Smooth muscle cell (in vitro differentiated cells): Measurements from ENCODE around the gene RHOJ. TPM values are rescaled to one million over a fixed set of nuclear protein-coding genes. Genes with fewer than 3 reads are reported as not detected.

ENCODE experiments used
- DNase-seq: peaks from one replicate; lab custom pipeline; 2025; ENCODE audit not compliant: unreplicated experiment; lab: John Stamatoyannopoulos, UW
- H2AFZ ChIP-seq: fragments of 200-600 bp; sonication (generic); 2 replicates; pipeline ENCODE4 v1.6.0; 2016; ENCODE audit warnings: antibody characterized with exemption, low read depth, mild to moderate bottlenecking
- H3F3A ChIP-seq: fragments of 200-600 bp; sonication (generic); 2 replicates; pipeline ENCODE4 v1.6.0; 2017; ENCODE audit warnings: antibody characterized with exemption, low read depth
- H3K27ac ChIP-seq: fragments of 200-600 bp; sonication (generic); 2 replicates; pipeline ENCODE4 v1.5.1; 2016; ENCODE audit warnings: low read depth, mild to moderate bottlenecking
- H3K27me3 ChIP-seq: fragments of 200-600 bp; sonication (generic); 2 replicates; pipeline ENCODE4 v1.6.1; 2016; ENCODE audit warnings: low read depth, mild to moderate bottlenecking
- H3K36me3 ChIP-seq: fragments of 200-600 bp; sonication (generic); 2 replicates; pipeline ENCODE4 v1.5.1; 2016; ENCODE audit warnings: low read depth
- H3K4me1 ChIP-seq: fragments of 200-600 bp; sonication (generic); 2 replicates; pipeline ENCODE4 v1.5.1; 2016; ENCODE audit warnings: low read depth
- H3K4me2 ChIP-seq: fragments of 200-600 bp; sonication (generic); 2 replicates; pipeline ENCODE4 v1.6.0; 2016; ENCODE audit warnings: mild to moderate bottlenecking
- H3K4me3 ChIP-seq: fragments of 200-600 bp; sonication (generic); 2 replicates; pipeline ENCODE4 v1.5.1; 2016; ENCODE audit warnings: mild to moderate bottlenecking
- H3K79me2 ChIP-seq: fragments of 200-600 bp; sonication (generic); 2 replicates; pipeline ENCODE4 v1.6.0; 2016; ENCODE audit warnings: low read depth, mild to moderate bottlenecking
- H3K9ac ChIP-seq: fragments of 200-600 bp; sonication (generic); 2 replicates; pipeline ENCODE4 v1.6.0; 2016; ENCODE audit warnings: low read depth
- H3K9me3 ChIP-seq: fragments of 200-600 bp; sonication (generic); replicated peaks from 2 replicates; pipeline ENCODE4 v1.5.1; 2016; ENCODE audit warnings: low read depth
- H4K20me1 ChIP-seq: fragments of 200-600 bp; sonication (generic); 2 replicates; pipeline ENCODE4 v1.6.0; 2016; ENCODE audit warnings: low read depth
- WGBS: methylation state at CpG from one replicate; pipeline ENCODE4 v1.1.7; 2016; ENCODE audit warnings: low lambda C conversion rate; 5-methylcytosine and 5-hydroxymethylcytosine counted together
- polyA plus RNA-seq: library from polyadenylated mRNA; unstranded; fragments of >200 nt; fragmentation: Nextera tagmentation; extraction: Ambion mirVana; gene quantifications from 2 replicates; pipeline ENCODE4 v1.2.1, GENCODE V29; 2016
- total RNA-seq: library from RNA; depleted of rRNA; stranded (reverse); fragments of >200 nt; gene quantifications from 2 replicates; pipeline ENCODE4 v1.2.3, GENCODE V29; 2014
- TF ChIP-seq, protein P1 (sequence below): fragments of 200-600 bp; sonication (generic); IDR thresholded peaks from 2 replicates; pipeline ENCODE4 v1.5.1; 2017; ENCODE audit warnings: borderline replicate concordance, mild to moderate bottlenecking, antibody characterized with exemption; ENCODE audit not compliant: insufficient read depth, poor library complexity, severe bottlenecking

RHOJ gene
- total and polyA plus RNA-seq, 2 experiments from 2014 or later, result 3.7 to 4.6 TPM

DNA sequence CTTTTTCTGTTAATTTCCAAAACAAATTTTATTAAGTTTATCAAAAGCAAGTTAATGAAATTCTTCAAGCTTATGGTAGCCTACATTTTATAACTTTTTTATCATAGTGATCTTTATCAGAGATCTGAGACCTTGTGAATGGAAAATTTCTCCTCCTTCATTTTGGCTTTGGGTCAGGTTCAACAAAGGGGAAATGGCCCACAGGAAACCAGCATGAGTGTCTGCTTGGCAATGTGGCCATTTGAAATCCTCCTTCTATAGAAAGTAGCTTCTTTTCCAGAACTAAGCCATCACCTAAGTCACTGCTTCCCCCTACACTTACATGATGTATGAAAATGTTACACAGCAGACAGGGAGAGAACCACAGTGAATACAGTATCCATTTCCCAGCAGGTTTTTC lies 1.6 kb downstream of the RHOJ start:
- Histone ChIP-seq H4K20me1 (no peaks in the 10 kb centered on the region), H3K36me3 (no peaks in the 10 kb centered on the region), H2AFZ (no peak overlapping the region), H3K79me2 (no peaks in the 10 kb centered on the region), H3K27me3 (no peaks in the 10 kb centered on the region), H3K9ac (no peak overlapping the region), H3K9me3 (no peaks in the 10 kb centered on the region), H3K27ac (peak overlapping the region; percentile 89), H3K4me3 (peak overlapping the region; percentile 44), H3F3A (peaks cover 20% of the 10 kb centered on the region), H3K4me1 (peaks cover 14% of the 10 kb centered on the region), H3K4me2 (peak overlapping the region; percentile 85)
- TF ChIP-seq, protein P1, sequence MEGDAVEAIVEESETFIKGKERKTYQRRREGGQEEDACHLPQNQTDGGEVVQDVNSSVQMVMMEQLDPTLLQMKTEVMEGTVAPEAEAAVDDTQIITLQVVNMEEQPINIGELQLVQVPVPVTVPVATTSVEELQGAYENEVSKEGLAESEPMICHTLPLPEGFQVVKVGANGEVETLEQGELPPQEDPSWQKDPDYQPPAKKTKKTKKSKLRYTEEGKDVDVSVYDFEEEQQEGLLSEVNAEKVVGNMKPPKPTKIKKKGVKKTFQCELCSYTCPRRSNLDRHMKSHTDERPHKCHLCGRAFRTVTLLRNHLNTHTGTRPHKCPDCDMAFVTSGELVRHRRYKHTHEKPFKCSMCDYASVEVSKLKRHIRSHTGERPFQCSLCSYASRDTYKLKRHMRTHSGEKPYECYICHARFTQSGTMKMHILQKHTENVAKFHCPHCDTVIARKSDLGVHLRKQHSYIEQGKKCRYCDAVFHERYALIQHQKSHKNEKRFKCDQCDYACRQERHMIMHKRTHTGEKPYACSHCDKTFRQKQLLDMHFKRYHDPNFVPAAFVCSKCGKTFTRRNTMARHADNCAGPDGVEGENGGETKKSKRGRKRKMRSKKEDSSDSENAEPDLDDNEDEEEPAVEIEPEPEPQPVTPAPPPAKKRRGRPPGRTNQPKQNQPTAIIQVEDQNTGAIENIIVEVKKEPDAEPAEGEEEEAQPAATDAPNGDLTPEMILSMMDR, result no peak
- no peak for DNase-seq

DNA sequence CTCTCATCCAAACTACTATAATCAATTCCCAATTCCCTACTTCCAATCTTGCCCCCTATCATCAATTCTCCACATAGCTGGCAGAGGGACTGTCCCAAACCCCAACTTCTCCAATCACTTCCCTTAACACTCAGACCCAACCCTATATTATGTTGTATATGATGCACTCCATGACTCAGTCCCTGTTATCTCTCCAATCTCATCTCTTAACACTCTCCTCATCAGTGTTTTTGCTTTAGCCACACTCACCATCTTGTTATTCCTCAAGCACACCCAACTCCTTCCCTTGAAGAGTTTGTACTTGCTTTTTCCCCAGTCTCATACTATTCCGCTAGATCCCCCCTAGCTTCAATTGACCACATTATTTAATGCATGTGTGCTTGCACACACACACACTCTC lies 4.9 kb downstream of the RHOJ start:
- peaks cover 6% of the 10 kb centered on the region for H3F3A ChIP-seq
- DNase-seq, result no peak
- no peaks in the 10 kb centered on the region for H3K27me3 ChIP-seq
- no peaks in the 10 kb centered on the region for H3K79me2 ChIP-seq
- no peak overlapping the region for H3K9ac ChIP-seq
- H3K4me2 ChIP-seq, result no peak overlapping the region
- no peaks in the 10 kb centered on the region for H3K9me3 ChIP-seq
- TF ChIP-seq, protein P1, result no peak
- no peak overlapping the region for H3K27ac ChIP-seq
- H3K4me1 ChIP-seq, result peaks cover 8% of the 10 kb centered on the region
- WGBS, result 97% methylated on average over 1 of the region's 1 CpG
- H4K20me1 ChIP-seq, result no peaks in the 10 kb centered on the region
- no peaks in the 10 kb centered on the region for H3K36me3 ChIP-seq
- no peak overlapping the region for H2AFZ ChIP-seq
- H3K4me3 ChIP-seq, result no peak overlapping the region

DNA sequence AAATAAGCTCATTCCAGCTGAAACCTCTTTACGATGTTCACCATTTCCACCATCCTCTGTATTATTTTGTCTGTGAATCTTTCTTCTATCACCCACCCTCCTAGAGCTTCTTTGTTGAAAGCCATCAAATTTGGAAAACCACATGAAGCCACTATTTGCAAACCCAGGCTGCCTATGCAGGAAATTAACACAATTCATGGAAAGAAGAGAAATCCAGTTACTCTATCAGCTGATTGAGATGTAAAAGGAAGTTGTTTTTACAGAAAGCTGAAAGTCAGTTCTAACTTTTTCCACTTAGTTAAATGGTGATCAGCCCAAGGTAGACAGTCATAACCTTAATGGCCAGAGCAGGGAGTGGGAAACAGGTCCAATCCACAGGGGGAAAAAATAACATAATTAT lies 6.6 kb downstream of the RHOJ start:
- 98% methylated on average over 1 of the region's 1 CpG for WGBS

DNA sequence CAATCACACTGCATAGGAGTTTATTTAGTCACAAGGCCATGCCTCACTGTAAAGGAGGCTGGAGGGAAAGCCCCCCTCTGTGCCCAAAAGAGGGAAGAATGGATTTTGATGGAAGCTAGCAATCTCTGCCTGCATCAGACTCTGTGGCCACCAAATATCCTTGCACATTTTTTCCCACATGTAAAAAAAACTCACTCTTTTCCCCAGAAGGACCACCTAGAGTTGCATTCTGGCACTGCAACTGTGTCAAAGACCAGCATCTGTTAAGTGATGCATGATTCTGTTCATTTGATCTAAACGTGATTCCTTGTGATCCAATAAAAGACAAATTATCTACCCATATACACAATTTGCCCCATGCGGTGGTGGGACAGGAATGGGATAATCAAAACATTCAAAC lies 8.0 kb downstream of the RHOJ start:
- H3K9me3 ChIP-seq, result no peaks in the 10 kb centered on the region
- WGBS, result 71% methylated on average over 2 of the region's 2 CpGs
- no peak overlapping the region for H3K9ac ChIP-seq
- no peaks in the 10 kb centered on the region for H4K20me1 ChIP-seq
- no peak overlapping the region for H3K4me2 ChIP-seq
- DNase-seq, result no peak
- H3K27ac ChIP-seq, result no peak overlapping the region
- no peaks in the 10 kb centered on the region for H3F3A ChIP-seq
- no peaks in the 10 kb centered on the region for H3K36me3 ChIP-seq
- TF ChIP-seq, protein P1, result peak; percentile 27
- no peaks in the 10 kb centered on the region for H3K79me2 ChIP-seq
- no peak overlapping the region for H3K4me3 ChIP-seq
- H3K27me3 ChIP-seq, result no peaks in the 10 kb centered on the region
- no peaks in the 10 kb centered on the region for H3K4me1 ChIP-seq
- H2AFZ ChIP-seq, result no peak overlapping the region

More for the DNA sequence above, 6.6 kb downstream of the RHOJ start:
- Histone ChIP-seq H3K4me1 (no peaks in the 10 kb centered on the region), H3K79me2 (no peaks in the 10 kb centered on the region), H3K4me2 (no peak overlapping the region), H2AFZ (no peak overlapping the region), H3F3A (no peaks in the 10 kb centered on the region), H3K27ac (no peak overlapping the region), H4K20me1 (no peaks in the 10 kb centered on the region), H3K4me3 (no peak overlapping the region), H3K9me3 (no peaks in the 10 kb centered on the region), H3K36me3 (no peaks in the 10 kb centered on the region), H3K27me3 (no peaks in the 10 kb centered on the region), H3K9ac (no peak overlapping the region)
- DNase-seq, result no peak
- TF ChIP-seq, protein P1, result no peak
